ENCODE data around the gene ZFHX2.

The ZFHX2 gene

GRCh38 chr14:23577710-23578392 lies 26.3 kb upstream of the ZFHX2 start:
- H2AFZ ChIP-seq (ENCODE audit: low read length): no peak overlapping the region
- no peak overlapping the region for H3K4me2 ChIP-seq (ENCODE audit: low read length)
- no peak for TF ChIP-seq CTCF (IDR thresholded peaks at IDR 0.05; ENCODE audit: low read length)
- no peak for TF ChIP-seq EZH2 (IDR thresholded peaks at IDR 0.05; ENCODE audit: borderline replicate concordance, low read length)

GRCh38 chr14:23577004-23577681 lies 25.6 kb upstream of the ZFHX2 start:
- H3F3A ChIP-seq (ENCODE audit: insufficient read depth, low read length): no peaks in the 10 kb centered on the region
- H3K9ac ChIP-seq (ENCODE audit: low read length): no peak overlapping the region
- TF ChIP-seq CTCF (IDR thresholded peaks at IDR 0.05; ENCODE audit: low read length): no peak
- no peaks in the 10 kb centered on the region for H4K20me1 ChIP-seq (ENCODE audit: insufficient read depth, low read length)
- H3K27me3 ChIP-seq (ENCODE audit: insufficient read depth, low read length): no peaks in the 10 kb centered on the region; the same call in 1 of the 2 replicates
- H2AFZ ChIP-seq (ENCODE audit: low read length): no peak overlapping the region
- H3K4me2 ChIP-seq (ENCODE audit: low read length): no peak overlapping the region
- no peaks in the 10 kb centered on the region for H3K36me3 ChIP-seq (ENCODE audit: insufficient read depth, low read length)
- no peaks in the 10 kb centered on the region for H3K4me1 ChIP-seq (ENCODE audit: insufficient read depth, low read length, severe bottlenecking)
- no peak overlapping the region for H3K27ac ChIP-seq (ENCODE audit: low read depth, low read length, poor library complexity, severe bottlenecking)
- no peaks in the 10 kb centered on the region for H3K9me2 ChIP-seq (ENCODE audit: low read depth, low read length)
- H3K9me3 ChIP-seq (ENCODE audit: low read length): no peaks in the 10 kb centered on the region
- H3K4me3 ChIP-seq (ENCODE audit: low read depth, low read length, poor library complexity, severe bottlenecking): no peak overlapping the region
- H3K79me2 ChIP-seq (ENCODE audit: insufficient read depth, low read length): no peaks in the 10 kb centered on the region

More at GRCh38 chr14:23577710-23578392, 26.3 kb upstream of the ZFHX2 start:
- Histone ChIP-seq H3K9me2 (ENCODE audit: low read depth, low read length) (no peaks in the 10 kb centered on the region), H3F3A (ENCODE audit: insufficient read depth, low read length) (no peaks in the 10 kb centered on the region), H3K79me2 (ENCODE audit: insufficient read depth, low read length) (no peaks in the 10 kb centered on the region), H4K20me1 (ENCODE audit: insufficient read depth, low read length) (no peaks in the 10 kb centered on the region), H3K27me3 (ENCODE audit: insufficient read depth, low read length) (no peaks in the 10 kb centered on the region; the same call in 1 of the 2 replicates), H3K4me3 (ENCODE audit: low read depth, low read length, poor library complexity, severe bottlenecking) (no peak overlapping the region), H3K4me1 (ENCODE audit: insufficient read depth, low read length, severe bottlenecking) (no peaks in the 10 kb centered on the region), H3K9me3 (ENCODE audit: low read length) (no peaks in the 10 kb centered on the region), H3K36me3 (ENCODE audit: insufficient read depth, low read length) (no peaks in the 10 kb centered on the region), H3K9ac (ENCODE audit: low read length) (no peak overlapping the region), H3K27ac (ENCODE audit: low read depth, low read length, poor library complexity, severe bottlenecking) (no peak overlapping the region)

DNA sequence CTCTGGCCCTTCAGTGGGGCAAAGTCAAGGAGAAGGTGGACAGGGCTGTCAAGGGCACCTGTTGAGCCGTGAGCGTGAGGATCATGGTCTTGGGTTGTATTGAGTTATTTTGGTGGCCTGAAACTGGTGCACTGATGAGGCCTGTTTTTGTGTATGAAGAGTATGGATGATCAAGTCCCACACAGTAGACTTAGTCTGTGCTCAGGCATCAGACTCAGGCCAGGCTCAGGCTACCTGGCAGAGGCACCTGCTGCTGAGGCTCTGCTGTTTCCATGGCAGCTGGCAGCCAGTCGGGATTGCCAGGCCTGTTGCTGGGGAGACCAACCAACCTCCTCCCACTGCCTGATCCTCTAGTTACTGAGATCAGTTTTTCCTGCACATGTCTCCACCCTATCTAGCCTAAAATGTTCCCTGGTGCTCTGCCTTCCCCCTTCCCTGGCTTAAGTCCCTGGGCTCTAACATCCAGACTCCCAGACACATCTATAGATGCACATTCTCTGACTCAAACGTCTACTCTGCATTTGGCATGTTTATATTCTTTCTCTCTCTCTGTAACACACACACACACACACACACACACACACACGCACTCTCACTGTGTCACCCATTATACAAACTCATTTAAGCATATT lies 21.9 kb upstream of the ZFHX2 start:
- Histone ChIP-seq H3K27ac (ENCODE audit: low read depth, low read length, poor library complexity, severe bottlenecking) (no peak overlapping the region), H3K4me3 (ENCODE audit: low read depth, low read length, poor library complexity, severe bottlenecking) (no peak overlapping the region), H2AFZ (ENCODE audit: low read length) (no peak overlapping the region), H3K9ac (ENCODE audit: low read length) (no peak overlapping the region), H3K79me2 (ENCODE audit: insufficient read depth, low read length) (no peaks in the 10 kb centered on the region), H3K9me2 (ENCODE audit: low read depth, low read length) (no peaks in the 10 kb centered on the region), H3K27me3 (ENCODE audit: insufficient read depth, low read length) (no peaks in the 10 kb centered on the region; the same call in 1 of the 2 replicates), H3K9me3 (ENCODE audit: low read length) (no peaks in the 10 kb centered on the region), H3K36me3 (ENCODE audit: insufficient read depth, low read length) (no peaks in the 10 kb centered on the region), H4K20me1 (ENCODE audit: insufficient read depth, low read length) (no peaks in the 10 kb centered on the region), H3F3A (ENCODE audit: insufficient read depth, low read length) (no peaks in the 10 kb centered on the region), H3K4me2 (ENCODE audit: low read length) (no peak overlapping the region), H3K4me1 (ENCODE audit: insufficient read depth, low read length, severe bottlenecking) (peaks cover under 1% of the 10 kb centered on the region)
- TF ChIP-seq CTCF (IDR thresholded peaks at IDR 0.05; ENCODE audit: low read length) (no peak), EZH2 (IDR thresholded peaks at IDR 0.05; ENCODE audit: borderline replicate concordance, low read length) (no peak)
